ENCODE results near the gene S100A10.

The S100A10 gene

GRCh38 chr1:152009691-152010090, 16.0 kb upstream of the S100A10 start:
- Histone ChIP-seq H3K4me3 (ENCODE audit: low read depth, low read length) (no peak overlapping the region), H3K9ac (ENCODE audit: low read length) (no peak overlapping the region), H3K27me3 (ENCODE audit: control insufficient read depth, insufficient read depth, low read length) (no peaks in the 10 kb centered on the region), H3K4me1 (ENCODE audit: control insufficient read depth, insufficient read depth, low read length) (0 out of 2 replicates have a peak, but pooled peaks cover 3% of the 10 kb centered on the region), H3K36me3 (ENCODE audit: control insufficient read depth, insufficient read depth, low read length) (no peaks in the 10 kb centered on the region), H3K27ac (ENCODE audit: low read depth, low read length) (no peak overlapping the region), H3K9me3 (ENCODE audit: control insufficient read depth, insufficient read depth, low read depth, low read length) (no peaks in the 10 kb centered on the region)

- Histone ChIP-seq H3K9ac (ENCODE audit: low read length) (no peak overlapping the region), H3K36me3 (ENCODE audit: control insufficient read depth, insufficient read depth, low read length) (no peaks in the 10 kb centered on the region), H3K27me3 (ENCODE audit: control insufficient read depth, insufficient read depth, low read length) (no peaks in the 10 kb centered on the region)
Observed at GRCh38 chr1:152007047-152007446, 13.4 kb upstream of the S100A10 start.

DNA sequence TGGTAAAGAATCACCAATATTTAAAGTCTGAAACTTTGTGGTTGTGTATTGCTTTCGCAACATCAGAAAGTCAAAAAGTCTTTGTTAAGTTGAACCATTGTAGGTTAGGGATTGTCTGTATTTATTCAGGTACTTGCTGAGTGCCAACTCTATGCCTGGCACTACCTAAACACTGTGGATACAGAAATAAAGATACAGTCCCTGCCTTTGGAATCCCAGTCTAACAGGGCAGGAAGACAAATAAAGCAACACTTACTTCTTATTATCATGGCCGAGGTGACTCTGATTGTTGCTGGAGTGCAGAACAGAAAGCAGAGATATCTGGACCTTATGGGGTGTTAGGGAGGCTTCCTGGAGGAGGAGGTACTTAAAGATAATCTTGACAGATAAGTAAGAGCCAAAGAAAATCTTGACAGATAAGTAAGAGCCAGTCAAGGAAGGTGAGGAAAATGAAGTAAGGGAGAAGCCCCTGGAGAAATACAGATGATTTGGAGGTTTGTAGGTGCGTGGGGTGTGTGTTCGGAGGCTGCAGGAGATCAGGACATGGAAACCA, 11.8 kb upstream of the S100A10 start:
- Histone ChIP-seq H3K9me3 (ENCODE audit: control insufficient read depth, insufficient read depth, low read depth, low read length) (no peaks in the 10 kb centered on the region), H3K27ac (ENCODE audit: low read depth, low read length) (no peak overlapping the region), H3K9ac (ENCODE audit: low read length) (no peak overlapping the region), H3K36me3 (ENCODE audit: control insufficient read depth, insufficient read depth, low read length) (no peaks in the 10 kb centered on the region), H3K27me3 (ENCODE audit: control insufficient read depth, insufficient read depth, low read length) (no peaks in the 10 kb centered on the region), H3K4me1 (ENCODE audit: control insufficient read depth, insufficient read depth, low read length) (peaks cover 15% of the 10 kb centered on the region), H3K4me3 (ENCODE audit: low read depth, low read length) (no peak overlapping the region)

More at GRCh38 chr1:152007047-152007446, 13.4 kb upstream of the S100A10 start:
- Histone ChIP-seq H3K27ac (ENCODE audit: low read depth, low read length) (no peak overlapping the region), H3K4me1 (ENCODE audit: control insufficient read depth, insufficient read depth, low read length) (peaks cover 3% of the 10 kb centered on the region; the same call in 1 of the 2 replicates), H3K4me3 (ENCODE audit: low read depth, low read length) (no peak overlapping the region), H3K9me3 (ENCODE audit: control insufficient read depth, insufficient read depth, low read depth, low read length) (no peaks in the 10 kb centered on the region)

GRCh38 chr1:152003846-152004442, 10.3 kb upstream of the S100A10 start:
- peaks cover 17% of the 10 kb centered on the region for H3K4me1 ChIP-seq (ENCODE audit: control insufficient read depth, insufficient read depth, low read length)
- no peak overlapping the region for H3K4me3 ChIP-seq (ENCODE audit: low read depth, low read length)
- H3K27me3 ChIP-seq (ENCODE audit: control insufficient read depth, insufficient read depth, low read length), result no peaks in the 10 kb centered on the region
- no peak overlapping the region for H3K27ac ChIP-seq (ENCODE audit: low read depth, low read length)
- H3K9me3 ChIP-seq (ENCODE audit: control insufficient read depth, insufficient read depth, low read depth, low read length), result no peaks in the 10 kb centered on the region
- no peaks in the 10 kb centered on the region for H3K36me3 ChIP-seq (ENCODE audit: control insufficient read depth, insufficient read depth, low read length)
- H3K9ac ChIP-seq (ENCODE audit: low read length), result no peak overlapping the region

- Histone ChIP-seq H3K36me3 (ENCODE audit: control insufficient read depth, insufficient read depth, low read length) (no peaks in the 10 kb centered on the region), H3K9ac (ENCODE audit: low read length) (no peak overlapping the region), H3K9me3 (ENCODE audit: control insufficient read depth, insufficient read depth, low read depth, low read length) (no peaks in the 10 kb centered on the region), H3K27ac (ENCODE audit: low read depth, low read length) (no peak overlapping the region), H3K4me3 (ENCODE audit: low read depth, low read length) (no peak overlapping the region), H3K4me1 (ENCODE audit: control insufficient read depth, insufficient read depth, low read length) (peaks cover 20% of the 10 kb centered on the region), H3K27me3 (ENCODE audit: control insufficient read depth, insufficient read depth, low read length) (no peaks in the 10 kb centered on the region)
Observed at GRCh38 chr1:152002960-152003359, 9.3 kb upstream of the S100A10 start.

- Histone ChIP-seq H3K27ac (ENCODE audit: low read depth, low read length) (no peak overlapping the region), H3K9me3 (ENCODE audit: control insufficient read depth, insufficient read depth, low read depth, low read length) (no peaks in the 10 kb centered on the region), H3K9ac (ENCODE audit: low read length) (no peak overlapping the region), H3K36me3 (ENCODE audit: control insufficient read depth, insufficient read depth, low read length) (no peaks in the 10 kb centered on the region), H3K4me1 (ENCODE audit: control insufficient read depth, insufficient read depth, low read length) (peaks cover 20% of the 10 kb centered on the region), H3K27me3 (ENCODE audit: control insufficient read depth, insufficient read depth, low read length) (no peaks in the 10 kb centered on the region), H3K4me3 (ENCODE audit: low read depth, low read length) (no peak overlapping the region)
Observed at GRCh38 chr1:152001631-152002584, 8.2 kb upstream of the S100A10 start.

DNA sequence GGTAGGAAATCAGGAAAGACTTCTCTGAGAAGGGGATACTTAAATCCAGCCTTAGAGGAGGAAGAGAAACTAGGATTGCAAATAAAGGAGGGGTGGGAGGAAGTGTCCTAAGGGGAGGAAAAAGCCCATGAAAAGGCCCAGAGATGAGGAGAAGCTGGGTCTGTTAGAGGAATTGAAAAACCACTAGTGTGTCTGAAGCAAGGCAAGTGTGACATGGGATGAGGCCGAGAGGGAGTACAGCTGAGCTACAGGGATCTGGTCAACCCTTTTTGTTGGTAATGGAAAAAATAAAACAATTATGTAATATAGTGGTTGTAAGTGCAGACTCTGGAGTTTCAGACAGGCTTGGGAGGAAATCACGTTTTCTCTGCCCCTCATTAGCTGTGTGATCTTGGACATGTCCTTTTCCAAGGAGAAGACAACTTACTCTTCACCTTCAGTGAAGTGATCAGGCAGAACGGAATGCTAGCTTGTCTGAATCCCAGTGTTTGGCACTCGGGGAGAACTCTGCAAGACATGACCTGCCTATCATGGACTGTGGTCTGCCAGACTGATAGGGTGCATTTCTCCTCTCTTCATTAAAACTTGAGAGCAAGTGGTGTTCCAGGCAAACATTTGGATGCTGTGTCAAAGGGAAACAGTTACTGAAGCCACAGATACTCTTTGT, 7.4 kb upstream of the S100A10 start:
- Histone ChIP-seq H3K4me1 (ENCODE audit: control insufficient read depth, insufficient read depth, low read length) (peaks cover 20% of the 10 kb centered on the region), H3K36me3 (ENCODE audit: control insufficient read depth, insufficient read depth, low read length) (no peaks in the 10 kb centered on the region), H3K27me3 (ENCODE audit: control insufficient read depth, insufficient read depth, low read length) (no peaks in the 10 kb centered on the region), H3K27ac (ENCODE audit: low read depth, low read length) (no peak overlapping the region), H3K9ac (ENCODE audit: low read length) (no peak overlapping the region), H3K9me3 (ENCODE audit: control insufficient read depth, insufficient read depth, low read depth, low read length) (no peaks in the 10 kb centered on the region), H3K4me3 (ENCODE audit: low read depth, low read length) (no peak overlapping the region)

DNA sequence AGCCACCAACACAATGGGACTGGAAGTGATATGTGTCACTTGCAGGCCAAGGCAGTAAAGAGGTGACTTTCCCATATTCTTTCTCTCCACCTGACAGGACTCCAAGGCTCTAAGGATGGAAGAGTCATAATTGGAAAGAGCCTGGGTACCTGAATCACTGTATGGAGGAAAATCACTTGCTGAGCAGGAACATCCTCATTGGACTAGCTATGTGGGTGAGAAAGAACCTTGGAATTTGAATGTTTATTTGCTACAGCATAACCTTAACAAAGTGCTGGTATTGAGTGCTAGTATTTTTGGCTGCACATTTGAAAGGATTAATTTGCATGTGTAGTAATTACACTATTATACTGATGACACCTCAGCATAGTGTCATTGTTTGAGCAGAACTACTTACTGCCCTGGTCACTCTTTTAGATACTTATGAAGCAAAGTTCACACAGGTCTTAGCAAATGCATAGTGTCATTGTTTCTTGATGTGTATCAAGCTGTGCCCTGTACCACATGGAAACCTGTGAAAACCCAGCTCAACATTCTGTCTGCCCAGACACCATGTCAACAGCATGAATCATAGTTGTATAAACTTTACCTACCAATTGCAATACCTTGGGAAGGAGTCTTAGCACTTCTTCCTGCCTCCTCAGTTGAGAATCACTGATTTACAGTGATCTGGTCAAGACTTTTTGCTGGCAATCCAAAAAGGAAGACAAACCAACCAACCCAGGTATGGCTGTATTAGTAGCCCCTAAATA, 5.1 kb upstream of the S100A10 start:
- no peak overlapping the region for H3K4me3 ChIP-seq (ENCODE audit: low read depth, low read length)
- no peak overlapping the region for H3K27ac ChIP-seq (ENCODE audit: low read depth, low read length)
- no peak overlapping the region for H3K9ac ChIP-seq (ENCODE audit: low read length)
- H3K36me3 ChIP-seq (ENCODE audit: control insufficient read depth, insufficient read depth, low read length), result no peaks in the 10 kb centered on the region
- H3K9me3 ChIP-seq (ENCODE audit: control insufficient read depth, insufficient read depth, low read depth, low read length), result no peaks in the 10 kb centered on the region
- H3K27me3 ChIP-seq (ENCODE audit: control insufficient read depth, insufficient read depth, low read length), result no peaks in the 10 kb centered on the region
- peaks cover 27% of the 10 kb centered on the region for H3K4me1 ChIP-seq (ENCODE audit: control insufficient read depth, insufficient read depth, low read length)

DNA sequence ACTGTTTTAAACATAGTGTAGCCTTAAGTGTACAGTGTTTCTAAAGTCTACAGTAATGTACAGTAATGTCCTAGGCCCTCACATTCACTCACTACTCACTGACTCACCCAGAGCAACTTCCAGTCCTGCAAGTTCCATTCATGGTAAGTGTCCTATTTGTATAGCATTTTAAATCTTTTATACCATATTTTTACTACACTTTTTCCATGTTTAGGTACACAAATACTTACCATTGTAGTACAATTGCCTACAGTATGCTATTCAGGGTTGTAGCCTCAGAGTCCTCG, 3.6 kb upstream of the S100A10 start:
- H3K27ac ChIP-seq (ENCODE audit: low read depth, low read length), result no peak overlapping the region
- no peaks in the 10 kb centered on the region for H3K36me3 ChIP-seq (ENCODE audit: control insufficient read depth, insufficient read depth, low read length)
- no peaks in the 10 kb centered on the region for H3K9me3 ChIP-seq (ENCODE audit: control insufficient read depth, insufficient read depth, low read depth, low read length)
- no peak overlapping the region for H3K4me3 ChIP-seq (ENCODE audit: low read depth, low read length)
- no peak overlapping the region for H3K9ac ChIP-seq (ENCODE audit: low read length)
- H3K4me1 ChIP-seq (ENCODE audit: control insufficient read depth, insufficient read depth, low read length), result peaks cover 26% of the 10 kb centered on the region
- H3K27me3 ChIP-seq (ENCODE audit: control insufficient read depth, insufficient read depth, low read length), result no peaks in the 10 kb centered on the region

GRCh38 chr1:151995774-151996173, 2.1 kb upstream of the S100A10 start:
- no peak overlapping the region for H3K27ac ChIP-seq (ENCODE audit: low read depth, low read length)
- no peaks in the 10 kb centered on the region for H3K36me3 ChIP-seq (ENCODE audit: control insufficient read depth, insufficient read depth, low read length)
- H3K4me1 ChIP-seq (ENCODE audit: control insufficient read depth, insufficient read depth, low read length), result peaks cover 32% of the 10 kb centered on the region
- no peaks in the 10 kb centered on the region for H3K27me3 ChIP-seq (ENCODE audit: control insufficient read depth, insufficient read depth, low read length)
- no peaks in the 10 kb centered on the region for H3K9me3 ChIP-seq (ENCODE audit: control insufficient read depth, insufficient read depth, low read depth, low read length)
- no peak overlapping the region for H3K9ac ChIP-seq (ENCODE audit: low read length)
- no peak overlapping the region for H3K4me3 ChIP-seq (ENCODE audit: low read depth, low read length)

Data from HUES6 (cell line).